ENCODE data around the gene OR4D2.

Gene OR4D2

DNA sequence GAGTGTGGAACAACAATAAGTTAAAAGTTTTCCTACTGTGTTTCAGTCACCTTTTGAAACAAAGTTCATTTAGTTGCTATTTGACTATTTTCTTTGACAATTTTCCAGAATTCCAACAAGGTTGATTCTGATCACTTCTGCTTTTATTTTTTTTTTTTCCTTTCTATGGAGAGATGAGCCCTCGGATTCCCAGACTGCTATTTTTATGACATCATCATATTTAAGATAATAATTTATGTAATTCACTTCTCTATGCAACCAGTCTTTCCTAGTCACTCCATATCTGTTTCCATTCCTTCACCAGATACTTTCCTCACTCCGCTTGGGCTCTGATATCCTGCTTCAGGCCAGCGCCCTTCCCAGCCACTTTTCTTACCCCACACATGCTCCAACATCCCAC lies 8.1 kb downstream of the OR4D2 start:
- DNase-seq: no peak

DNA sequence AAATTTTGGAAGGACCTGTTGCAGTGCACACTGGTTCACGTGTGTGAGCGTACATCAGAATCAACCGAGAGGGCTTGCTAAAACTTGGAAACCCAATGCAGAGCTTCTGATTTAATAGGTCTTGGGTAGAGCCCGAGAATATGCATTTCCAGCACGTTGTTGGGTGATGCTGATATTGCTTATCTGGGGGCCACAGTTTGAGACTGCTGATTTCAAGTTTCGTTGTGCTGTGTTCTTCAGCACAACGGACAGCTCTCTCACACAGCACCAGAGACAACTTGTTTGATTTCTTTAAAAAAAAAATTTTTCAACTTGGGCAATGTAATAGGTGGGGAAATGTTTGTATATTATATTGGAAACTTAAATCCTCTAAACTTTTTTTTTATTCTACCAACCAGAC lies 9.4 kb downstream of the OR4D2 start:
- DNase-seq: no peak

GRCh38 chr17:58181796-58182195 lies 15.0 kb downstream of the OR4D2 start:
- no peak for DNase-seq

GRCh38 chr17:58183514-58183913 lies 16.7 kb downstream of the OR4D2 start:
- no peak for DNase-seq

- no peak for DNase-seq
These were observed 17.7 kb downstream of the OR4D2 start for GRCh38 chr17:58184308-58184985.

DNA sequence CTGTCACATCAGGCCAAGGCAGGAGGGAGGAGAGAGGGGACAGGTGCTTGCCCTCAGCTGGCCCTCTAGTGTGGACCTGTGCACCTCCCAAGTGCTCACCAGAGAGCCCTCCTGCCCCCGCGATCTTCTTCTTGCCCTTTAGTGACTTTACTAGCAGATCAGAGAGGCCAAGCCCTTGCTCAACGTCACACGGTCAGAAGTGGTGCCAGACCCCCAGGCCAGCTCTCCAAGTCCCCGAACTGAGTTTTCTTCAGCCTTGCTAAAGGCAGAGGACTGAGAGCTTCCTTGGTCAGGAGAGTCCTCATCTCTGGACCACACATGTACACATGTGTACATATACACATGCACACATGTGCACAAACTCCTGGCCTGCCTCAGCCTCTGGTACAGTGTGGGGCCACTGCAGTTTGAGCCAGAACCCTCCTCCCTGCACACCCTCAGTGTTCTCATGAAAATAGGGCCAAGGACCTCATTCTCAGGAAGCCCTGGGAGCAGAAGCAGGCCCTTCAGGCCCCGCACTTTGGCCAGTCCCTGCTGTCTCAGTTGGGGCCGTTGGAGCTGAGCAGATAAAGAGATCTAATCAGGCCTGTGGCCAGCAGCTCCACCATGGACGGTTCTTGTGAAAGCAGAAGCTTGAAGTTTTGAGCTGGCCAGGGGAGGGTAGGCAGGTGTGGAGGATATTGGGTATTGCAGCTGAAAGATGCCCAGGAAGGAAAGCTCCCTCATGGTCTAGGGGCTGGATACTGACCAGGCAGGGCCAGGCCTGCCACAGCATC lies 18.4 kb downstream of the OR4D2 start:
- DNase-seq: no peak

- DNase-seq: no peak
These were observed 19.8 kb downstream of the OR4D2 start for GRCh38 chr17:58186591-58186990.

DNA sequence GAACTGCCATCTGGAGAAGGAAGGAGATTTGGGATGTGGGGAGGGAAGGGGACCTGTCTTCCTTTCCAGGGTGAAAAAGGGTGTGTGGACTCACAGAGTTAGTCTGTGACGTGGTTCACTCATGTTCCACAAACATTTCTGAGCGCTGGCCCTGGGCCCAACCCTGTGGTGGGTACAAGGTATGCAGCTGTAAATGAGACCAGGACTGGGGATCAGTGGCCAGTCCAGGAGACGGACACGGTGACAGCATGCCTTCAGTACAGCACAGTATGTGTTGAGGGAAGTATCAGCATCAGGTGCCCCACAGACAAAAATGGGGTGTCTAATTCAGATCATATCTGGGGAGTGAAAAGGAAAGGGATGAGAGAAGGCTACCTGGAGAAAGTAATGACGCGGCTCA lies 20.3 kb downstream of the OR4D2 start:
- no peak for DNase-seq

DNA sequence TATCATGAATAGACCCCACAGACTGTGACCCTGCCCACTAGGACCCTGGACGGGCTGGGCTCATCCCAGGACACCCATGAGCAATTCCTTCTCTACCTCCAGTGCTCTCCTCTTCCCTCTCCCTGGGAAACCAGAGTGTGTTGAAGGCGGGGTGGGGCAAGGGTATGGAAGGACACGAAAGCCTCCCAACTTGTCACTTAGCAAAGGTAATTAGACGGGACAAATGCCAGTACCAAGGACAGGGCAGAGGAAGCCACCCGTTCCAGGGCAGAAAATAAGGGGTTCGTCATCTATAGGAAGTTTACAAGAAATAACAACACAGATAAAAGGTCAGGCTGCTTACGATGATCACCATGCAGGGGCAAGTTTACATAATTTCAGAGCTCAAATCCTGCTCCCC lies 20.9 kb downstream of the OR4D2 start:
- DNase-seq: no peak

- DNase-seq: no peak
These were observed 22.8 kb downstream of the OR4D2 start for GRCh38 chr17:58189436-58190146.

- DNase-seq: no peak
These were observed 24.6 kb downstream of the OR4D2 start for GRCh38 chr17:58191241-58191896.

- DNase-seq: no peak
These were observed 25.8 kb downstream of the OR4D2 start, which contains the start of gene EPX for GRCh38 chr17:58192612-58193011. TSS of gene EPX (plus strand) at chr17:58192726. CDS start at chr17:58192847, 121 bp downstream.

DNA sequence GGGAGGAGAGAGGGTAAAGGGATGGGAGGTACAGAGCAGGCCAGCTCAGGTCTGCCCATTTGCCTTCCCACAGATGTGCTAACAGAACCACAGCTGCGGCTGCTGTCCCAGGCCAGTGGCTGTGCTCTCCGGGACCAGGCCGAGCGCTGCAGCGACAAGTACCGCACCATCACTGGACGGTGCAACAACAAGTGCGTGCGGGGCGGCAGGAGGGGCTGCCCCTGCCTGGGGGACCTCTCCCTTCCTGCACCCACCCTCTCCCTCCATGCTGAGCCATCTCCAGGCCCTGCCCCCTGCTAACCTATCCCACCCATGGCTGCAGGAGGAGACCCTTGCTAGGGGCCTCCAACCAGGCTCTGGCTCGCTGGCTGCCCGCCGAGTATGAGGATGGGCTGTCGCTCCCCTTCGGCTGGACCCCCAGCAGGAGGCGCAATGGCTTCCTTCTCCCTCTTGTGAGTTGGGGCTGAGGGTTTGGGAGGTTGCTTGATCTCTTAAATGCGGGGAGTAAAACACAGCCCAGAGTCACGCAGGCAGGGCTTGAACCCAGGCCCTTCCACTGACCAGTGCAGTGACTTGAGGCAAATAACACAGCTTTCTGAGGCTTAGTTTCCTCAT lies 27.0 kb downstream of the OR4D2 start:
- DNase-seq: no peak

- DNase-seq: no peak
These were observed 28.8 kb downstream of the OR4D2 start for GRCh38 chr17:58195518-58196123.

- DNase-seq: no peak
These were observed 29.8 kb downstream of the OR4D2 start for GRCh38 chr17:58196610-58197009.

DNA sequence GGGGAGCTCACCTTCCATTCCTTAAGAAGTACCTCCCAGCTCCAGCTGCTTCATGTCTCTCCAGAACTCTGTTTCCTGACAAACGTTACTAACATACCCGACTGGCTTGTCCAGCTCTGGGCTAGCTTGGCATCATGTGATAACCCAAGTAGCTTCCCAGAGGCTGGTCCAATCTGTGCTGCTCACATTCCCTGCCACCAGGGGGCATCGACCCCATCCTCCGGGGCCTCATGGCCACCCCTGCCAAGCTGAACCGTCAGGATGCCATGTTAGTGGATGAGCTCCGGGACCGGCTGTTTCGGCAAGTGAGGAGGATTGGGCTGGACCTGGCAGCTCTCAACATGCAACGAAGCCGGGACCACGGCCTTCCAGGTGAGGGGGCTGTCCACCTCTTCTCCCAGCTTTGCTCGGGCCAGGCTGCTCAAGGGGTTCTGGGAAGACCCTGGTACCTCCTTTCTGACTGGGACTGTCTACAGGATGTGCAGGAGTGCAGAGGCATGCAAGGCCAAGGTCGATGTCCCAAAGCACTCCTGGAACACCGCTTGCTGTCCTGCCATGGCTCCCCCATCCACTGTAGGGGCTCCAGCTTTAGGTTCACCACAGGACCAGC lies 33.3 kb downstream of the OR4D2 start:
- DNase-seq: peak in 3 of 5 donors; percentile 32 to 49 (median 35)

- no peak for DNase-seq
These were observed 36.1 kb downstream of the OR4D2 start for GRCh38 chr17:58202859-58203258.

DNA sequence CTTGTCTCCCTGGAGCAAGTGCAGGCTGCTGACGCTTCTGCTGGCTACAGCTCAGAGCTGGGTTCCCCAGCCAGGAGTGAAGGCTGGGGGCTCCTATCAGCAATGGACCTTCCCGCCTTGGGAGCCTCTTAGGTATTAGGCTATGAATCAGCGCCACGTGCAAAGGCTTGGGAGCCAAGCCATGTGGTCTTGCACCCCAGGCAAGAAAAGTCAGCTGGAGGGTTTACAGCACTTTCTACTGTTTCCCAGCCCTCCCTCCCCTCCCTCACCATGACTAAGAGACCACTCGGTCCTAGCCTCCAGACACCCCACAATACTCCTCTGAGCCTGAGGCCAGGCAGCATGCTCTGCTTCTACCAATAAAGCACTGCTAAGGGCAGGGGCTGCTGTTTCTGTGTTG lies 38.0 kb downstream of the OR4D2 start:
- no peak for DNase-seq

DNA sequence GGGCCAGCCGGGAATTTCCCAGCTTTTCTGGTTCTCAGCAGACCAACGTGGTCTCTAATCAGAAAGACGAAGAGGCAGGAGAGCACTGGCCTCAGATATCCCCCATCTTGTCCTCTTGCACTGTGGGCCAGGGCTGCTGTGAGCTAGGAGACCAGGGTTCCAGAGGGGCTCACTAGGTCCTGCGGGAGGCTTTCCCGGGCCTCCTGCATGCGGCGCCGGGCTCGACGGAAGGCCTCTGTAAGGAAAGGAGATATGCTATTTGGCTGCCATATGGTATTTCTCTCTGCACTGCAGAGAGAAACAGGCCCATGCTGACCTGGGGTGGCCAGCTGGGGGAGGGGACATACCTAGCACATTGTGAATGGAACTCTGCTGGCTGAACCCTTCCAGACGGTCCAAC lies 39.2 kb downstream of the OR4D2 start:
- no peak for DNase-seq

- no peak for DNase-seq
These were observed 40.7 kb downstream of the OR4D2 start for GRCh38 chr17:58207451-58207850.

GRCh38 chr17:58208344-58208743 lies 41.6 kb downstream of the OR4D2 start:
- DNase-seq: no peak

GRCh38 chr17:58210922-58211321 lies 44.1 kb downstream of the OR4D2 start:
- no peak for DNase-seq

Data from T-helper 1 cell (primary cell).